ENCODE measurements around the gene KRTAP12-4.
A peak's percentile ranks its signal among the peaks of the same experiment; 100 is the strongest.
"Not testable (repeated sequence)": the region's sequence is repeated elsewhere in the genome, so short reads cannot be mapped to it uniquely, and the experiment has no call there.

KRTAP12-4 gene

GRCh38 chr21:44686843-44687561, 32.5 kb upstream of the KRTAP12-4 start:
- DNase-seq (ENCODE audit: low read depth in 2 of 2) = no peak

- DNase-seq (ENCODE audit: low read depth in 2 of 2) = no peak
Observed at GRCh38 chr21:44686000-44686781, 31.7 kb upstream of the KRTAP12-4 start.

- not testable (repeated sequence) for DNase-seq (ENCODE audit: low read depth in 2 of 2)
Observed at GRCh38 chr21:44685050-44685449, 30.6 kb upstream of the KRTAP12-4 start.

- no peak for DNase-seq (ENCODE audit: low read depth in 2 of 2)
Observed at GRCh38 chr21:44684483-44684882, 30.0 kb upstream of the KRTAP12-4 start.

- no peak for DNase-seq (ENCODE audit: low read depth in 2 of 2)
Observed at GRCh38 chr21:44684077-44684476, 29.6 kb upstream of the KRTAP12-4 start.

- DNase-seq (ENCODE audit: low read depth in 2 of 2) = no peak
Observed at GRCh38 chr21:44682580-44683151, 28.2 kb upstream of the KRTAP12-4 start.

GRCh38 chr21:44681861-44682579, 27.6 kb upstream of the KRTAP12-4 start, which contains the start of gene KRTAP12-1:
Gene KRTAP12-1, minus strand, starts transcription at chr21:44682163. Its CDS starts 40 bp downstream, at chr21:44682123.
- DNase-seq (ENCODE audit: low read depth in 2 of 2) = no peak

GRCh38 chr21:44681152-44681551, 26.7 kb upstream of the KRTAP12-4 start:
- DNase-seq (ENCODE audit: low read depth in 2 of 2) = no peak

GRCh38 chr21:44677881-44678280, 23.4 kb upstream of the KRTAP12-4 start:
- no peak for DNase-seq (ENCODE audit: low read depth in 2 of 2)

- no peak for DNase-seq (ENCODE audit: low read depth in 2 of 2)
Observed at GRCh38 chr21:44671911-44672310, 17.5 kb upstream of the KRTAP12-4 start.

GRCh38 chr21:44670642-44671432, 16.4 kb upstream of the KRTAP12-4 start:
- DNase-seq (ENCODE audit: low read depth in 2 of 2) = no peak

- no peak for DNase-seq (ENCODE audit: low read depth in 2 of 2)
Observed at GRCh38 chr21:44667612-44668011, 13.2 kb upstream of the KRTAP12-4 start.

GRCh38 chr21:44666401-44667320, 12.2 kb upstream of the KRTAP12-4 start, which contains the start of gene KRTAP12-2:
Gene KRTAP12-2, minus strand, starts transcription at chr21:44666927. Its CDS starts 41 bp downstream, at chr21:44666886.
- no peak for DNase-seq (ENCODE audit: low read depth in 2 of 2)

GRCh38 chr21:44664691-44665090, 10.2 kb upstream of the KRTAP12-4 start:
- no peak for DNase-seq (ENCODE audit: low read depth in 2 of 2)

GRCh38 chr21:44661567-44661966, 7.1 kb upstream of the KRTAP12-4 start:
- not testable (repeated sequence) for DNase-seq (ENCODE audit: low read depth in 2 of 2)

GRCh38 chr21:44658913-44659595, 4.6 kb upstream of the KRTAP12-4 start:
- DNase-seq (ENCODE audit: low read depth in 2 of 2) = no peak

- DNase-seq (ENCODE audit: low read depth in 2 of 2) = no peak
Observed at GRCh38 chr21:44658541-44658910, 4.1 kb upstream of the KRTAP12-4 start.

GRCh38 chr21:44657635-44658540, 3.4 kb upstream of the KRTAP12-4 start, which contains the start of gene KRTAP12-3:
Gene KRTAP12-3, plus strand, starts transcription at chr21:44657932. Its CDS starts 48 bp downstream, at chr21:44657980.
- peak in 1 of 2 donors; percentile 20 for DNase-seq (ENCODE audit: low read depth in 2 of 2)

All from activated CD8-positive, alpha-beta memory T cell treated with anti-CD3 and anti-CD28 coated beads for 4 hours (primary cell).